Measurements from ENCODE around the gene COPS2. TPM values are rescaled to one million over a fixed set of nuclear protein-coding genes. Genes with fewer than 3 reads are reported as not detected.

COPS2 gene
- total and polyA plus RNA-seq, 12 donors, result 29.7 to 240 (median 76.6) TPM

GRCh38 chr15:49163678-49164077 lies 8.3 kb upstream of the COPS2 start:
- no peaks in the 10 kb centered on the region for H3K9me3 ChIP-seq (replicated peaks in 1 of 3)
- peaks cover 0 to 7% of the 10 kb centered on the region in 2 donors for H3K36me3 ChIP-seq (replicated peaks in 1 of 2)
- no peaks in the 10 kb centered on the region for H3K4me1 ChIP-seq (replicated peaks in 1 of 2)
- H3K27ac ChIP-seq, result no peak overlapping the region
- WGBS, 4 donors, result 88 to 96% (median 90%) methylated on average over 1 of the region's 1 CpG
- no peak overlapping the region for H3K4me3 ChIP-seq
- no peak for DNase-seq
- H3K27me3 ChIP-seq, result no peaks in the 10 kb centered on the region
- intact Hi-C loops (cut with DNase I), result no loop called here
- TF ChIP-seq CTCF (IDR thresholded peaks at IDR 0.05), result no peak
- TF ChIP-seq POLR2A (IDR thresholded peaks at IDR 0.05), result no peak

- Histone ChIP-seq H3K4me3 (peak overlapping the region; percentile 49 to 95 (median 68)), H3K9me3 (replicated peaks in 1 of 3) (no peaks in the 10 kb centered on the region), H3K4me1 (replicated peaks in 1 of 2) (peaks cover 6 to 29% of the 10 kb centered on the region in 2 donors), H3K27ac (peak overlapping the region in 4 of 5 donors; percentile 30 to 90 (median 58)), H3K36me3 (replicated peaks in 1 of 2) (no peaks in the 10 kb centered on the region), H3K27me3 (no peaks in the 10 kb centered on the region)
- intact Hi-C loops (cut with DNase I), result no loop called here
- 0 to 1% (median 0%) methylated on average over 18 to 26 of the region's 26 CpGs for WGBS, 4 donors
- DNase-seq, result peak in 4 of 7 donors; percentile 11 to 33 (median 24)
- TF ChIP-seq POLR2A (IDR thresholded peaks at IDR 0.05), result no peak
- TF ChIP-seq CTCF (IDR thresholded peaks at IDR 0.05), result peak in 1 of 6 experiments; percentile 28
Observed at GRCh38 chr15:49155834-49156627, 632 bp upstream of the COPS2 start.

GRCh38 chr15:49154799-49155109 lies 645 bp downstream of the COPS2 start:
- WGBS, 4 donors, result 0 to 2% (median 0%) methylated on average over 7 of the region's 7 CpGs
- no peaks in the 10 kb centered on the region for H3K27me3 ChIP-seq
- no peak for TF ChIP-seq CTCF (IDR thresholded peaks at IDR 0.05)
- TF ChIP-seq POLR2A (IDR thresholded peaks at IDR 0.05), result no peak
- intact Hi-C loops (cut with DNase I), result no loop called here
- no peak for DNase-seq
- peaks cover 6 to 30% of the 10 kb centered on the region in 2 donors for H3K4me1 ChIP-seq (replicated peaks in 1 of 2)
- H3K27ac ChIP-seq, result peak overlapping the region; percentile 77 to 94 (median 90)
- H3K4me3 ChIP-seq, result peak overlapping the region; percentile 50 to 95 (median 69)
- no peaks in the 10 kb centered on the region for H3K9me3 ChIP-seq (replicated peaks in 1 of 3)
- no peaks in the 10 kb centered on the region for H3K36me3 ChIP-seq (replicated peaks in 1 of 2)

- Histone ChIP-seq H3K27ac (peak overlapping the region in 4 of 5 donors; percentile 81 to 94 (median 92)), H3K4me3 (peak overlapping the region in 2 of 4 donors; percentile 79 to 95), H3K9me3 (replicated peaks in 1 of 3) (no peaks in the 10 kb centered on the region), H3K4me1 (replicated peaks in 1 of 2) (peaks cover 6 to 34% of the 10 kb centered on the region in 2 donors), H3K27me3 (no peaks in the 10 kb centered on the region), H3K36me3 (replicated peaks in 1 of 2) (no peaks in the 10 kb centered on the region)
- 16 to 18% (median 16%) methylated on average over 8 of the region's 8 CpGs for WGBS, 4 donors
- DNase-seq, result no peak
- no peak for TF ChIP-seq CTCF (IDR thresholded peaks at IDR 0.05)
- no peak for TF ChIP-seq POLR2A (IDR thresholded peaks at IDR 0.05)
- intact Hi-C loops (cut with DNase I), result no loop called here
Observed at GRCh38 chr15:49154359-49154758, 1.0 kb downstream of the COPS2 start.
